A549 treated with Mapracorat at 1 μM for 4 hours (cell line): ENCODE measurements around the gene PCDHA1. TPM values are rescaled to one million over a fixed set of nuclear protein-coding genes. Genes with fewer than 3 reads are reported as not detected.

Source experiments
- total RNA-seq: library from RNA; stranded (reverse); fragments of 200-300 nt; extraction: Qiagen RNA extraction; gene quantifications from 5 replicates; pipeline ENCODE4 v1.2.3, GENCODE V29; 2022

The PCDHA1 gene
- 0.06 to 0.23 TPM (median 0.14 TPM) in 5 replicates for total RNA-seq

GRCh38 chr5:140785905-140786686 is at the start of gene PCDHA1:
PCDHA1 (plus strand) TSS chr5:140786140.

DNA sequence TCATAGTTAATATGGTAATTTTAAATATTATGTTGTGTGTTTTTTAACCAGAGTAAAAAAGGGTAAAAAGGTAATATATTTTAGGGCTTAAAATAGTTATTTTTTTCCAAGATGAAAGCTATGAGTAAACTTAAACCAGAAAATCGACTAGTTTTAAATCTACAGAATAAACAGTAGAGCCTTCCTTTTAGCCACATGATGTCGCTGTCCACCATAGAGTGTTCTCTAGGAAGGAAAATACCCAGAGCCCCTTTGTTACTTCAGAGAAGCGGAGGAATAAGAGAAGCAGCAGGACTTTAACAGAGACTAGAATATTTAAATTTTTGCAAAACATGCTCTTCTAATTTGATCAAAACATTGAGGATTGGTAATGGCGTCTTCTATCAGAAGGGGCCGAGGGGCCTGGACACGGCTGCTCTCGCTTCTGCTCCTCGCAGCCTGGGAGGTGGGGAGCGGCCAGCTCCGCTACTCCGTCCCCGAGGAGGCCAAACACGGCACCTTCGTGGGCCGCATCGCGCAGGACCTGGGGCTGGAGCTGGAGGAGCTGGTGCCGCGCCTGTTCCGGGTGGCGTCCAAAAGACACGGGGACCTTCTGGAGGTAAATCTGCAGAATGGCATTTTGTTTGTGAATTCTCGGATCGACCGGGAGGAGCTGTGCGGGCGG is 8.8 kb downstream of the PCDHA1 start, which contains the start of gene PCDHA2:
PCDHA2 (plus strand) TSS at position 258 of the 664 bp plus-strand sequence.

GRCh38 chr5:140800816-140801493 is 15.0 kb downstream of the PCDHA1 start, which contains the start of gene PCDHA3:
PCDHA3 (plus strand) TSS chr5:140801057.

GRCh38 chr5:140806834-140807775 is 21.2 kb downstream of the PCDHA1 start, which contains the start of gene PCDHA4:
PCDHA4 (plus strand) TSS chr5:140807068.

GRCh38 chr5:140821375-140822280 is 35.7 kb downstream of the PCDHA1 start, which contains the start of gene PCDHA5:
PCDHA5 (plus strand) TSS chr5:140821613.

DNA sequence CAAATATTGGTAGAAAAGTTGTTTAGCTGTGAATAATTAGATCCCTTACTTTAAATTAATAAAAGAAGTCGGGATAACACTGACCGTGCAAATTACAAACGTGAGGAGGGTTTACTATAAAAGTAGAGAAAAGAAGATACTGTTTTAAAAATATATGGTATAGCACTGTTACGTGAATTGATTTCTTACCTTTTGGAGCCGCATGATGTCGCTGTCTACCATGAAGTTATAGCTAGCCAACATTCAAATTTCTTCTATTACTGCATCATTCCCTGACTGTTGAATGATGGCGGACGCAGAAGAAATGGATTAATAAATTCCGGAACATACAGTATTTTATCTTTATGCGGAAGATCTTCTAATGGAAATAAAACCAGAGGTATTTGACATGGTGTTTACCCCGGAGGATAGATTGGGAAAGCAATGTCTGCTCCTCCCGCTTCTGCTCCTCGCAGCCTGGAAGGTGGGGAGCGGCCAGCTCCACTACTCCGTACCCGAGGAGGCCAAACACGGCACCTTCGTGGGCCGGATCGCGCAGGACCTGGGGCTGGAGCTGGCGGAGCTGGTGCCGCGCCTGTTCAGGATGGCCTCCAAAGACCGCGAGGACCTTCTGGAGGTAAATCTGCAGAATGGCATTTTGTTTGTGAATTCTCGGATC is 41.9 kb downstream of the PCDHA1 start, which contains the start of gene PCDHA6:
PCDHA6 (plus strand) TSS at position 257 of the 658 bp plus-strand sequence; CDS start at position 389, 132 bp downstream.

GRCh38 chr5:140833993-140834392 is 48.1 kb downstream of the PCDHA1 start, which contains the start of gene PCDHA7:
PCDHA7 (plus strand) TSS chr5:140834269; CDS start chr5:140834384, 115 bp downstream.

DNA sequence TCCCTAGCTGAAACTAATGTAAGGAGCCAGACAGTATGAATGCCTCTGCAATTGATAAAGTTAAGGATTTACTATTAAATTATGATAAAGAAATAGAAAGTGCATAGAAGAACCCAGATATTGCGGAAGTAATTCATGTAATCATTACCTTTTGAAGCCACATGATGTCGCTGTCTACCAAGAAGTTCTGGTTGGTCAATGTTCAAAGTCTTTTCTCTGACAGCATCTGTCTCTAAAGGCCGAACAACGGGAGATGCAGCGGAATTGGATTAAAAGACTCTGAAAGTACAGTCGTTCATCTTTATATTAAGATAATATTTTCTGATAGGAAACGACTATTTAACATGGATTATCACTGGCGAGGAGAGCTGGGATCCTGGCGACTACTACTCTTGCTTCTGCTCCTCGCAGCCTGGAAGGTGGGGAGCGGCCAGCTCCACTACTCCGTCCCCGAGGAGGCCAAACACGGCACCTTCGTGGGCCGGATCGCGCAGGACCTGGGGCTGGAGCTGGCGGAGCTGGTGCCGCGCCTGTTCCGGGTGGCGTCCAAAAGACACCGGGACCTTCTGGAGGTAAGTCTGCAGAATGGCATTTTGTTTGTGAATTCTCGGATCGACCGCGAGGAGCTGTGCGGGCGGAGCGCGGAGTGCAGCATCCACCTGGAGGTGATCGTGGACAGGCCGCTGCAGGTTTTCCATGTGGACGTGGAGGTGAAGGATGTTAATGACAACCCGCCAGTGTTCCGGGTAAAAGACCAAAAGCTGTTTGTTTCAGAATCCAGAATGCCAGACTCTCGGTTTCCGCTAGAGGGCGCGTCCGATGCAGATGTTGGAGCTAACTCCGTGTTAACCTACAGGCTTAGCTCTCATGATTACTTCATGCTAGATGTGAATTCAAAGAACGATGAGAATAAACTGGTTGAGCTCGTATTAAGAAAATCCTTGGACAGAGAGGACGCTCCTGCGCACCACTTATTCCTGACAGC is 55.3 kb downstream of the PCDHA1 start, which contains the start of gene PCDHA8:
PCDHA8 (plus strand) TSS at position 210 of the 985 bp plus-strand sequence; CDS start at position 345, 135 bp downstream.

DNA sequence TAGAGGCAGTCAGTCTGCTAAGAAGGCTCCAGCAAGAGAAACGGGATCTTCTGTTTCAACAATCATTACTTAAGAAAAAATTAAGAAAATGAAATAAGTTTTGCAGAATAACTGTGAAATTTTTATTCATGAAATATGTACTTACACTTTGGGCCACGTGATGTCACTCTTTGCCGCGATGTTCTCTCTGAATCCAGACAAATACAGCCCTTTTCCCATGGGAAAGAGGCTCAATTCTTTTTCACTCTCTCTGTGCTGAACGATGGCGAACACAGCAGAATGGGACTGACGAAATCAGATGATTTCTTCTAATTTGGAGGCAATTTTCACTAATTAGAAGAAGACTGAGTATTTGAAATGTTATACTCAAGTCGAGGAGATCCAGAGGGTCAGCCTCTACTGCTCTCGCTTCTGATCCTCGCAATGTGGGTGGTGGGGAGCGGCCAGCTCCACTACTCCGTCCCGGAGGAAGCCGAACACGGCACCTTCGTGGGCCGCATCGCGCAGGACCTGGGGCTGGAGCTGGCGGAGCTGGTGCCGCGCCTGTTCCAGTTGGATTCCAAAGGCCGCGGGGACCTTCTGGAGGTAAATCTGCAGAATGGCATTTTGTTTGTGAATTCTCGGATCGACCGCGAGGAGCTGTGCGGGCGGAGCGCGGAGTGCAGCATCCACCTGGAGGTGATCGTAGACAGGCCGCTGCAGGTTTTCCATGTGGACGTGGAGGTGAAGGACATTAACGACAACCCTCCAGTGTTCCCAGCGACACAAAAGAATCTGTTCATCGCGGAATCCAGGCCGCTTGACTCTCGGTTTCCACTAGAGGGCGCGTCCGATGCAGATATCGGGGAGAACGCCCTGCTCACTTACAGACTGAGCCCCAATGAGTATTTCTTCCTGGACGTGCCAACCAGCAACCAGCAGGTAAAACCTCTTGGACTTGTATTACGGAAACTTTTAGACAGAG is 62.5 kb downstream of the PCDHA1 start, which contains the start of gene PCDHA9:
PCDHA9 (plus strand) TSS at position 244 of the 964 bp plus-strand sequence; CDS start at position 358, 114 bp downstream.

DNA sequence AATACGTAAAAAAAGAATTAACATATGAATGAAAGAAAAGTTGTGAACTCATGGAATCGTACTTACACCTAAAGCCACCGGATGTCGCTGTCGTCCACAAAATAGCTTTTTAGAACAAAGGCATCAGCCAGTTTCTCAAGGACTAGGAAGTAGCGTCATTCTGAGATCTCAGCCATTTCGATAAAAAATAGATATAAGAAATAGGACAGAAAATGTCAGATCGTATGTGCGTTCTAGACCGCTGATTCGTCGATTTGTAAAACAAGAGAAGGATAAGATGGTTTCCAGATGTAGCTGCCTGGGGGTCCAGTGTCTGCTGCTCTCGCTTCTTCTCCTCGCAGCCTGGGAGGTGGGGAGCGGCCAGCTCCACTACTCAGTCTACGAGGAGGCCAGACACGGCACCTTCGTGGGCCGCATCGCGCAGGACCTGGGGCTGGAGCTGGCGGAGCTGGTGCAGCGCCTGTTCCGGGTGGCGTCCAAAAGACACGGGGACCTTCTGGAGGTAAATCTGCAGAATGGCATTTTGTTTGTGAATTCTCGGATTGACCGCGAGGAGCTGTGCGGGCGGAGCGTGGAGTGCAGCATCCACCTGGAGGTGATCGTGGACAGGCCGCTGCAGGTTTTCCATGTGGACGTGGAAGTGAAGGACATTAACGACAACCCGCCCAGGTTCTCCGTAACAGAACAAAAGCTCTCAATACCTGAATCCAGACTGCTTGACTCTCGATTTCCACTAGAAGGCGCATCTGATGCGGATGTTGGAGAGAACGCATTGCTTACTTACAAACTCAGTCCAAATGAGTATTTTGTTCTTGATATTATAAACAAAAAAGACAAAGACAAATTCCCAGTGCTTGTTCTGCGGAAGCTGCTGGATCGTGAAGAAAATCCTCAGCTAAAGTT is 70.1 kb downstream of the PCDHA1 start, which contains the start of gene PCDHA10:
PCDHA10 (plus strand) TSS at position 126 of the 903 bp plus-strand sequence; CDS start at position 278, 152 bp downstream.

DNA sequence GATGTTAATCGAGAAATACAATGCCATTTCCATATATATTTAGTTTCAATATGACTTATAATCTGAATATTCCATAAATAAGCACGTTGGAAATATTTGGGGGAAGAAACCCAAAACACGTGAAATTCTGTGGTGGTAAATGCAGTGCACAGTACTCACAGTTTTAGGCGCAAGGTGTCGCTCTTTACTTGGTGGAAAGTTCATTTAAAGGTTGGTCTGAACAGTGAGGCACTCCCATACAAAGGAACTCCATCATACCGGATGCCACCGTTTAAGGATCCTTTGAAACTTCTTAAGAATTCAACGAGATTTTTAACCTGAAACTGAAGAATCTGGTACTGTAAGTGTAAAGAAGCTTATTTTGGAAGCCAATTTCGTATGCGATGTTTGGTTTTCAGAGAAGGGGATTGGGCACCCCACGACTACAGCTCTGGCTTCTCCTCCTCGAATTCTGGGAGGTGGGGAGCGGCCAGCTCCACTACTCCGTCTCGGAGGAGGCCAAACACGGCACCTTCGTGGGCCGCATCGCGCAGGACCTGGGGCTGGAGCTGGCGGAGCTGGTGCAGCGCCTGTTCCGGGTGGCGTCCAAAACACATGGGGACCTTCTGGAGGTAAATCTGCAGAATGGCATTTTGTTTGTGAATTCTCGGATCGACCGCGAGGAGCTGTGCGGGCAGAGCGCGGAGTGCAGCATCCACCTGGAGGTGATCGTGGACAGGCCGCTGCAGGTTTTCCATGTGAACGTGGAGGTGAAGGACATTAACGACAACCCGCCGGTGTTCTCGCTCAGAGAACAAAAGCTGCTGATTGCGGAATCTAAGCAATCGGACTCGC is 83.0 kb downstream of the PCDHA1 start, which contains the start of gene PCDHA11:
PCDHA11 (plus strand) TSS at position 237 of the 834 bp plus-strand sequence; CDS start at position 384, 147 bp downstream.

DNA sequence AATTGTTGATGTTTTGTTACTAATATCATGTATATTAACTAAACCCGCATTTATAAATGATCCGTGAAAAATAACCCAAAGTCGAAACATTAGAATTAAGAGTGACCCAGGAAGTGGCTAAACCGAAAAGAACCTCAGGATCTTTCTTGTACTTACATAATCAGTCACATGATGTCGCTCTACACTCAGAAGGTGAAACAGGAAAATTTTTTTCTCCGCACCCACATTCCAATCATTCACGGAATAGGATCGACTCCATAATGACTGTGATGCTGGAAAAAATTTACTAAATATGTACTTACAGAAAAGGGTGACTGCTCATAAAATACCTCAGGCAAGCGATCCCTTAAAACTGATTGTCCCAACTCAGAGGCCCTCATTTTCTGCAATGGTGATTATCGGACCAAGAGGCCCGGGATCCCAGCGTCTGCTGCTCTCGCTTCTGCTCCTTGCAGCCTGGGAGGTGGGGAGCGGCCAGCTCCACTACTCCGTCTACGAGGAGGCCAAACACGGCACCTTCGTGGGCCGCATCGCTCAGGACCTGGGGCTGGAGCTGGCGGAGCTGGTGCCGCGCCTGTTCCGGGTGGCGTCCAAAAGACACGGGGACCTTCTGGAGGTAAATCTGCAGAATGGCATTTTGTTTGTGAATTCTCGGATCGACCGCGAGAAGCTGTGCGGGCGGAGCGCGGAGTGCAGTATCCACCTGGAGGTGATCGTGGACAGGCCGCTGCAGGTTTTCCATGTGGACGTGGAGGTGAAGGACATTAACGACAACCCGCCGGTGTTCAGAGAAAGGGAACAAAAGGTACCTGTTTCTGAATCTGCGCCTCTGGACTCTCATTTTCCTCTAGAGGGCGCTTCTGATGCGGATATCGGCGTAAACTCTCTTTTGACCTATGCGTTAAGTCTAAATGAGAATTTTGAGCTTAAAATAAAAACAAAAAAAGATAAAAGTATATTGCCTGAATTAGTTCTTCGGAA is 89.4 kb downstream of the PCDHA1 start, which contains the start of gene PCDHA12:
PCDHA12 (plus strand) TSS at position 224 of the 981 bp plus-strand sequence; CDS start at position 389, 165 bp downstream.

GRCh38 chr5:140881889-140882590 is 96.1 kb downstream of the PCDHA1 start, which contains the start of gene PCDHA13:
PCDHA13 (plus strand) TSS chr5:140882124; CDS start chr5:140882269, 145 bp downstream.

